Stimulated activated naive CD4-positive, alpha-beta T cell treated with Interleukin-2 at 50 U/mL for 16 hours (primary cell): ENCODE measurements around the gene IL12RB2.
"Not testable (repeated sequence)": the region's sequence is repeated elsewhere in the genome, so short reads cannot be mapped to it uniquely, and the experiment has no call there.

Experiments used
- DNase-seq: peaks from one replicate; lab custom pipeline; 2025; lab: John Stamatoyannopoulos, UW

IL12RB2 gene

DNA sequence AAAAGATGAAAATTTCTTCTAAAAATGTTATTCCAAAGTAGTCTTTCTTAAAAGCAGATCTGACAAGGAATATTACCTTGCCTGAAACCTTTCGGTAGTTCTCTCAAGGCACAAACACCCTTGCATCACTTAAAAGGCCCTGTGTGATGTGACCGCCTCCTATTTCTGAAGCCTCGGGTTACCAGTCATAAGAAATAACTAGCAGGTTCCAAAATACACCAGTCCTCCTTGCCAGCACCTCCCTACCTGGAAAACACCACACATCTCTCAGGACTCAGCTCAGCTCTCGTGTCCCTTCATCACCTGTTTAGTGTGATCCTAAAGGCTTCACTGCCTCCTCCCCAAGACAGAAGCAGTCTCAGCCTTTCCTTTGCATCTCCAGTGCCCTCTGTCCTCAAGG is 86.9 kb downstream of the IL12RB2 start:
- DNase-seq: no peak

DNA sequence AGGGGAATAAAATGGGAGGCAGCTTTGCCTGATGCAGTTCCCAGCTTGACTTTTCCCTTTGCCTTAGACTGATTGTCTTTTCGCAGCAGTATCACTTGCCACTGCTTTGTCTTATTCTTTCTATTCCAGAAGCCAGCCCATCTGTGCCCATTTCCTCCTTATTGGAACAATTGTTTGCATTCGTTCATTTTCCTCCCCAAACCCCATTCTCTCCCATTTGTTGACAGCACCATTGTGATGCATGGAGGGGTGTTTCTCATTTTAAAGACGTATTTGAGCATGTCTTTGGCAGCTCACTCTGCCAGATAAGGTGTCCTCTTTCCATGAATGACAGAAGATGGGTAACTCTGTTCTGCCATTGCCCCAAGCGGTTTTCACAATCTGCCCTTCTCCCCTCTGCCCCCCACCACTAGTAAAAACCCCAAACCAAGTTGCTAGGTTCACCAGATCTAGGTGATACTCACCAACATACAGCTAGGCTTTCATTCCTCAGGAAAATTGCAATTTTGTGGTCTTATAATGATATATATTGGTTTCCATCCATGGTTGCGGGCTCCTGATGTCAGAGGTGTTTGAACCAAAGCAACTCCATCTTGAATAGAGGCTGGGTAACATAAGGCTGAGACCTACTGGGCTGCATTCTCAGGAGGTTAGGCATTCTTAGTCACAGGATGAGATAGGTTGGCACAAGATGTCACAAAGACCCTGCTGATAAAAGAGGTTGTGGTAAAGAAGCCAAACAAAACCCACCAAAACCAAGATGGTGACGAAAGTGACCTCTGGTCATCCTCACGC is 91.7 kb downstream of the IL12RB2 start:
- no peak for DNase-seq

DNA sequence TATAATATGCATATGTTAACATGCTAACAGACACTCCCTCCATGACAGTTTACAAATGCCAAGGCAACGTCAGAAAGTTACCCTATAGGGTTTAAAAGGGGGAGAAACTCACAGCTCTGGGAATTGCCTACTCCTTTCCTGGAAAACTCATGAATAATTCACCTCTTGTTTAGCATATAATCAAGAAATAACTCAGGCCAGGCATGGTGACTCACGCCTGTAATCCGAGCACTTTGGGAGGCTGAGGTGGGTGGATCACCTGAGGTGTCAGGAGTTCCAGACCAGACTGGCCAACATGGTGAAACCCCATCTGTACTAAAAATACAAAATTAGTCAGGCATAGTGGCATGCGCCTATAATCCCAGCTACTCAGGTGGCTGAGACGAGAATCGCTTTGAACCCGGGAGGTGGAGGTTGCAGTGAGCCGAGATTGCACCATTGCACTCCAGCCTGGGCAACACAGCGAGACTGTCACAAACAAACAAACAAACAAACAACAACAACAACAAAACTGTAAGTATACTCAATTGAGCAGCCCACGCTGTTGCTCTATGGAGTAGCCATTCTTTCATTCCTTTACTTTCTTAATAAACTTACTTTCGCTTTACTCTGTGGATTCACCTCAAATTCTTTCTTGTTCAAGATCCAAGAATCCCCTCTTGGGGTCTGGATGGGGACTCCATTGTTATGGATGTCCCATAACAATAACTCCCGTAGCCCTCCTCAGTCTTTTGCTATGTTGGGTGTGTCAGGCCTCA is 92.5 kb downstream of the IL12RB2 start:
- peak; percentile 54 for DNase-seq

DNA sequence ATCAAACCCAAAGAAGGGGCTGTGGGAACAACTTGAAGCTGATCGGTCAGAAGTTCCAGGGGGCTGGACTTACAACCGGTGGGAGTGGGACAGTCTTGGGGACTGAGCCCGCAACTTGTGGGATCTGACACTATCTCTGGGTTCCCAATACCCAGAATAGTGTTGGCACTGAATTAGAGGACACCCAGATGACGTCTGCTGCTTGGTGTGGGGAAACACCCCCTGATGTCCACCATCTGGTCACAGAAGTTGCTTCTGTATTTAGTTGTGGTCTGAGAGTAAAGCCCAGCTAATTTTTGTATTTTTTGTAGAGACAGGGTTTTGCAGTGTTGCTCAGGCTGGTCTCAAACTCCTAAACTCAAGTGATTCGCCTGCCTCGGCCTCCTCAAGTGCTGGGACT is 93.8 kb downstream of the IL12RB2 start:
- no peak for DNase-seq

DNA sequence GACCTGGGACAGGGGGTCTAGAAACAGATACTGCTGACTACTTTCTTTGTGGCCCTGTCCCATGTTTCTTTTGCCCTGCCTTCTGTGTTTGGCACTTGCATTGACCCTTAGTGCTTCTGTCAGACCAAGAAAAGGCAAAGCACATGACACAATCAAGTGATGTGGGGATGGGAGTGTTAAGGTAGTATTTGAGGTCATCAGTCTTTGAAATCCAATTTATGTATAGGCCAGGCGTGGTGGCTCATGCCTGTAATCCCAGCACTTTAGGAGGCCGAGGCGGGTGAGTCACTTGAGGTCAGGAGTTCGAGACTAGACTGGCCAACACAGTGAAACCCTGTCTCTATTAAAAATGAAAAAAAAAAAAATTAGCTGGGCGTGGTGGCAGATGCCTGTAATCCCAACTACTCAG is 96.5 kb downstream of the IL12RB2 start:
- DNase-seq: no peak

DNA sequence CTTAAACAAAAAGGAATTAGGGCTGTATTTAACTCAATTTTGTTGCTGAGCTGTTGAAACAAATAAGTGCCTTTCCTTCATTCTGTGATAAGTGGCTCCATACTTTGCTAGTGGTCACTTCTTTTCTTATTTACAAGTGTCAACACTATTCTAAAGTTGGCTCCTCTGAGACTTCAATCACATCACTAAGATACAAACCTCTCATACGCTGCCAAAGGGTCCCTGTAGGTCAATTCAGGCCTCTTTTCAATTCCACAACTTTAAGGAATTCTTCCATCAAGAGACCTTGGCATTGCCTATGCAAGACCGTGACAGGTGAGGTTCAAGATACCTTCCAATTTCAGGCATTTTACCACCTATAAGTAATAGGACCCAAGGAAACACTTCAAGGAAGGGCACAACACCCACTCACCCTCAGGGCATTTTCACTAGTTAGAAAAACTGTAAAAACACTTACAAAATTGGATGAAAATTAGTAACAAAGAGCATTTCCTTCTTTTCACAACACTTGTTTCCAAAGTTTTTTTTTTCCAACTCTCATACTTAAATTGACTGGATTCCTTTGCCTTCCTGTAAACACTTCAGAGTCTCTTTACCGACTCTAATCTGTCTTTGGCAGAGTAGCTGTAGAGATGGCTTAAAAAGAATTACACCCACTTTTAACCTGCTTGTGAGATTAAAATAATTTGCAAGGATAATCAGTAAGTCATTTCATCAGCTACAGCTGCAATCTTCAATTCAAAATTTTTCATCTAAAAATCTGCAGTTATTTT is 98.0 kb downstream of the IL12RB2 start:
- no peak for DNase-seq

DNA sequence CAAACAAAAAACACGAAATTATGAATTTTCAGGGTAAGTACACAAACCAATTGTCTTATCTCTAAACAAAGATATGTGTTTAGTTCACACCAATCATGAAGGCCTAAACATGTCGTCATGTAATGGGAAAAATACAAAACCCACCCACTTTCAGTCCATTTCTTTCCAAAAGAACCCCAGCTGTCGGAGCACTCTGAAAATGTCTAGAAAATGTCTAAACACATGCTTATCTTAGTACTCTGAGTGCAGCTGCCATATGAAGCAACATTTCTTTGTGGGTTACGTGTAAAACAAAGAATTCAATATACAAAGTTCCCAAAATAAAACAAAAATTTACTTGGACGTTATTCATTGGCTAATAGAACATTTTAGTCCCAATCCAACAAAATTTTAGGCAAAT is 99.8 kb downstream of the IL12RB2 start:
- no peak for DNase-seq

DNA sequence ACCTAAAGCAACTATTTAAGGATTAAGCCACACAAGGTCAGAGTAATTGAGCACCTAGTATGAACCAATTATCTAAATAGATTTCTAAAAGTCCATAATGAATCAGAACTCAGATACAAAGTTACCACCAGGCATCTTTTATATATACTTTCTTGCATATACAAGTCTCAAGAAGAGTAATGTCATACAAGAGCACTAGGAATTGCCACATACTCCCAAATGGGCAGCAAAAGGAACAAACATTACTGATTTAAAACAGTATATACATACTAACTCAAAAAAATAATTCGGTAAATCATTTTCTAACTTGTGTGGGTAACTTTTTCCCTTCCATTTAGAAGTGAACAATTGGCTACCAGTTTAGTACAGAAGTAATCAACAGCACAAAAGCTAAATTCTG is 100.5 kb downstream of the IL12RB2 start:
- DNase-seq: no peak

DNA sequence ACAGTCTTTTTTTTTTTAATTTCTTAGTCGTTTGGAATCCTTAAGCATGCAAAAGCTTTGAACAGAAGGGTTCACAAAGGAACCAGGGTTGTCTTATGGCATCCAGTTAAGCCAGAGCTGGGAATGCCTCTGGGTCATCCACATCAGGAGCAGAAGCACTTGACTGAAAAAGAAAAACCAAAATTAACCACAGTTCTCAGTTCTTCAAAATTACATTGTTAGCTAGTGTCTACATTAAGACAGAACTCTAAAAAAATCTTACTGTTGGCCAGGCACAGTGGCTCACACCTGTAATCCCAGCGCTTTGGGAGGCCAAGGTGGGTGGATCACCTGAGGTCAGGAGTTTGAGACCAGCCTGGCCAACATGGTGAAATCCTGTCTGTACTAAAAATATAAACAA is 105.4 kb downstream of the IL12RB2 start:
- DNase-seq: not testable (repeated sequence)

DNA sequence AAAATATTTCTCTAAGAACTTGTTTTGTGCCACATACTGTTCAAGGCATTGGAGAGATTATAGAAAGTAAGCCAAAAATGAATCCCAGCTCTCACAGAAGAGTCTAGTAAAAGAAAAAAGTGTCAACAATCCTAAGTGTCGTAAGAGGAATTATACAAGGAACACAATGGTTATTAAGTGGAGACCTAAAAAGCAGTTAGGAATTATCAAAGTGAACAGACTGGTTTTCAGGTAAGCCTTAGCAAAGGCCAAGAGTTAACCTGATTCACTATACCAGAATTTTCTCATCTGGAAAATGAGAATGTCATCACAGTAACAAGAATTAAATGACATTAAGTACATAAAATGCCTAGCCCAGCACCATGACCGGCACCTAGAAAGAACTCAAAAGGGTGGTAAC is 106.9 kb downstream of the IL12RB2 start:
- DNase-seq: no peak

DNA sequence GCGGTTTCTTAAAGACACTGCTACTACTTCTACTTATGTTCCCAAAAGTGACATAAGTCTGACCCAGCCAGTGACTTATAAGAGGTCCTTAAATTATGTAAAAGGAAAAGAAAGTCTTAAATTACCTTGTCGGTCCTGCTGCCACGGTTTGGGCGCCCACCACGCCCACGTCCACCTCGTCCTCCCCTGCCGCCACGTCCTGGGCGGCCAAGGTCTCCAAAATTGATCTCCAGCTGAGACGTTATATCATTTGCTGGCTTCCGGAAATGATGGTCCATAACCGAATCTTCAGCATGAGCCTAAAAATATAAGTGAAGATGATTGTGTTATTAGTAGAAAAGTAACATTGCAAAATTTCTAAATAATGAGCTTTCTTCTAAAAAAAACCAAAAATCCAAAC is 107.4 kb downstream of the IL12RB2 start:
- DNase-seq: no peak

DNA sequence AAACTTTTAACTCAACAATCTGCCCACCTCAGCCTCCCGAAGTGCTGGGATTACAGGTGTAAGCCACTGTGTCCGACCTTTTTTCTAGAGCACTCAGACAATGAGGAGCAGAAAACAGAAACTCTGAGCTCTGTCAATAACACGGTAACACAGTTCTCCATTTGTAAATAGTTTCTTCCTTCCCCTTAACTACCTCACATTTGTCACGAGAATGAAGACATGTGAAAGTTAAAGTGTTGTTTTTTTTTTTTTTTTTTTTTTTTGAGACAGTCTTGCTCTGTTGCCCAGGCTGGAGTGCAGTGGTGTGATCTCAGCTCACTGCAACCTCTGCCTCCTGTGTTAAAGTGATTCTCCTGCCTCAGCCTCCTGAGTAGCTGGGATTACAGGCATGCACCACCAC is 110.1 kb downstream of the IL12RB2 start:
- DNase-seq: not testable (repeated sequence)

DNA sequence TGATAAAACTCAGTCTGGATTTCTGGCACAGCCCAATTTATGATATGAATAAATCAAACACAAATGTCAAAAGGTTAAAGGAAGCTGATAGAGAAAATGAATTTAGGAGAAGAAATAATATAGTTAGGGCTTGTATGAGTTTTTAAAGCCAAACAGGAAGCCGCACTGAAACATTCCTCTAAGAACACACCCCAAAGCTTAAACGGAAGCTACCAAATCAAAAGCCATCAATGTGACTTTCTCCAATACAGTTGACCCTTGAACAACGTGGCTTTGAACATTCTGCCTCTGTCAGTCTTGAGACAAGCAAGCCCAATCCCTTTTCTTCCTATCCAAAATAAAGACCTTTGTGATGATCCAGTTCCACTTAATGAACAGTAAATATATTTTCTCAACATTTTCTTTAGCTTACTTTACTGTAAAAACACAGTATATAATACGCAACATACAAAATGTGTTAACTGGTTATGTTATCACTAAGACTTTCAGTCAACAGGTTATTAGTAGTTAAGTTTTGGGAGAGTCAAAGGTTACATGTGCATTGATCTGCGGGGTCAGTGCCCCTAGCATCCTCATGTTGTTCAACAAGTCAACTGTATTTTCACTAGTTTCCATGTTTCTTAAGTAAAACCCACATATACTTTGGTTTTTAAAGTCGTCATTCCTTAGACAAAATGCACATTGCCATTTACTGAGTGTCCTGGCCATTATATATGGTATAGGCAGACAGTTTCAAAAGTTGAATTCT is 111.3 kb downstream of the IL12RB2 start:
- no peak for DNase-seq

DNA sequence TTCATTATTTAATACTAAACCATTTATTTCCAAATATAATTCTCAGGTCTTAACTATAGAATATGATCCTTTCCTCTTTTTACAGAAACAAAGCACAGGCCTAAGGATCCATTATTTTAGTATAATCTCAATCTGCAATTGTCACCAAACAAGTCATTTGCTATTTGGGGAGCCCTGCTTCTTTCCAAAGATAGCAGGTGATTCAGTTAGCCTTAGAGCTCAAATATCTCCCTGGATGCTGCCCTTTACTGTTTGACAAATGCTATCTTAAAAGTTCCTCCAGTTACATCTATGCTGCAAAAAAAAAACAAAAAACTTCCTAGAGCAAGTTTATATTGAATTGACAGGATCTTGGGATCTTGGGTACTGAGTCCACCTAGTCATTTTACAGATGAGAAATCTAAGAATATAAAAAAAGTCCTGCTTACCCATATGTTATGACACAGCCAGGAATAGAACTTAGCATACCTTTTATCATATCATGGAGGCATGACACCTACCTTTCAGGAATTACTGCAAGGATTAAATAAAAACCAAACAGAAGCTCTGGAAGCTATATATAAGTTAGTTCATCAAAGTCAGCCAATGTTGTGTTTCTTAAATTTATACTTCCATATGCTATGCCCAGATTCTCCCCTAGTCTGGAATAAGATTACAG is 113.3 kb downstream of the IL12RB2 start:
- DNase-seq: no peak

DNA sequence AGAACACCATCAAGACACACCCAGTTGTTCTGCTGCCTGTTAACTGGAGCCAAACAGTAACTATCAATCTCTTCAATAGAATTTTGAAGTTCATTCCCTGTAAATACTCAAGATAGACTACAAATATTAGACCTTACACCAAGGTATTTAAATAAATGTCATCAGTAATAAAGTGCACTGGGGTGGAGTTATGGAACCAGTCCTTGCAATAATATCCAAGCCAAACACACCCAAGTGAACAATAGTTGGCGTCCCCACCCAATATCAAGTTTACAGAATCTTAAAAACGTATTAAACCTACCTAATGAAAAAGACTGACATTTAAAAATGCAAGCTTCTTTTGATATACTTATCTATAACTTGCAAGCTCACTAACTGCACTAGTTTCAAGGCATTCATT is 119.8 kb downstream of the IL12RB2 start:
- DNase-seq: no peak

DNA sequence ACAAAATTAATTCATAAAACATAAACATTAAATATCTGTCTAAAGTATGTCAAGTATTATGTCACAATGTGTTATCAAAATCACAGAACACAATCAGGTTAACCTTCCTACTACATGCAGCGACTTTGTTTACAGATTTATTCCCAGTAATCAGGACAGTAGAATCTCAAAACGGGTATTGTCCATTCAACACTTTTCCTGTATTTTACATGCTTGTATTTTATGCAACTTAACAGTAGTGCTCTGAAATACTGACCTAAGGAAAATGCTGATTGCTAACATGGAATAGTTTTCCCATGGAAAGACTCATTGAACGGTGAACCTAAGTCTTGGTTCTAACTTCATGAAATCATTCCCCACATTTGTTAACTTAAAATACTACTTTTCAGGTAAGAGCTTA is 120.3 kb downstream of the IL12RB2 start:
- no peak for DNase-seq

DNA sequence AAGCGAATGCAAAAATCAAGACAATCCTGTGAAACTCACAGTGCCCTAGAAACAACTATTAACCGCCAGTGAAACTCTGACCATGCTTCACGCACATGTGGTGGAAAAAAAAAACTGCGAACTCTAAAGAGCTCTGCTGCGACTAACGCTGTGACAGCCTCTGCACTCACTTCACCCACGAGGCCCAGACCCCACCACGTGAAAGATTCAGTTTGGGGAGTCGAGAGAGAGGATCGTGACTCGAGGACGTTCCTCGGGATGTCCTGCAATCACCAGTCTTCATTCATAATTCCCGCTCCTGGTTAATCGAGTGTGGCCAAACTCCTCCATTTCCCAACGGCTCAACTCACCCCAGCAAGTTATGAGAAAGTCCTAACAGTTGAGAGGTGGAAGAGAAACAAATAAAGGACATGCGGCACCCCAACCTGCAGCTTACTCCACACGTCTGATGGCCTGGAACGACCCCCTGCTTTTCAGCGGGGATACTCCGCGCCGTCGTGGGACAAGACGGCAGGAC is 121.4 kb downstream of the IL12RB2 start:
- DNase-seq: peak; percentile 61

DNA sequence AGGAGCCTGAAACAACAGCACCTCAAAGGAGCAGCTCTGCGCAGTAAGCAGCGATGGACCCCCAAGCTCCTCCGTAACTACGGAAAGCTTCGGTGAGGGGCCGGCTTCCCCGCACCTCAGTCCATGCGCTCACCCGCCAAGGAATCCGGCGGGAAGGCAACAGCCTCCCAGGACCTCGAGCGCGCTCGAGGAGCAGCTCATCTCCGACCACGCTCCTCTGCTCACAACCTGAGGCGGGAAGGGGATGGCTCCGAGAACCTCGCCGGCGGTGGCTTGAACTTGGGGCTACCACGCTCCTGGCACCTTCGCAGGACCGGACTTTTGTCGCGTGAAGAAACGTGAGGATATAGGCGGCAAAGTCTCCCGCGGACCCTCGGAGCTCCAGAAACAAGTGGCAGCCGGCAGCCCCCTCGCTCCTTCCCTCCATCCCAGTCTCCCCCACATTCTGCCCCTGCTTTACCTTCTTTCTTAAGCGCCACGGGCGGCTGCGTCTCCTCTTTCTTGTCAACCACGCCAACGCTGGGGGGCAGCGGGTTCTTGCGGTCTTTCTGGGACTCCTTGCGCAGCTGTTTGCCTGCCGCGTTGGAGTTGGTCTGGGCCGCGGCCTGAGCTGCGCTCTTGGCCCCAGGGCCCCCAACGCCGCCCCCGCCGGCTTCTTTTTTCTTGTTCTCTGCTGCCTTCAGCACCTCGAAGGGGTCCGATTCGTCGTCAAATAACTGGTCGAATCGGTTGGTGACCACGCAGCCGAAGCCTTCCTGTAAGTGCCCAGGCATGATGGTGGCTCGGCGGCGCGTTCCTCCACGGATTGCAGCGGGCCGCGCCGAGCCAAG is 122.1 kb downstream of the IL12RB2 start:
- DNase-seq: peak; percentile 36

DNA sequence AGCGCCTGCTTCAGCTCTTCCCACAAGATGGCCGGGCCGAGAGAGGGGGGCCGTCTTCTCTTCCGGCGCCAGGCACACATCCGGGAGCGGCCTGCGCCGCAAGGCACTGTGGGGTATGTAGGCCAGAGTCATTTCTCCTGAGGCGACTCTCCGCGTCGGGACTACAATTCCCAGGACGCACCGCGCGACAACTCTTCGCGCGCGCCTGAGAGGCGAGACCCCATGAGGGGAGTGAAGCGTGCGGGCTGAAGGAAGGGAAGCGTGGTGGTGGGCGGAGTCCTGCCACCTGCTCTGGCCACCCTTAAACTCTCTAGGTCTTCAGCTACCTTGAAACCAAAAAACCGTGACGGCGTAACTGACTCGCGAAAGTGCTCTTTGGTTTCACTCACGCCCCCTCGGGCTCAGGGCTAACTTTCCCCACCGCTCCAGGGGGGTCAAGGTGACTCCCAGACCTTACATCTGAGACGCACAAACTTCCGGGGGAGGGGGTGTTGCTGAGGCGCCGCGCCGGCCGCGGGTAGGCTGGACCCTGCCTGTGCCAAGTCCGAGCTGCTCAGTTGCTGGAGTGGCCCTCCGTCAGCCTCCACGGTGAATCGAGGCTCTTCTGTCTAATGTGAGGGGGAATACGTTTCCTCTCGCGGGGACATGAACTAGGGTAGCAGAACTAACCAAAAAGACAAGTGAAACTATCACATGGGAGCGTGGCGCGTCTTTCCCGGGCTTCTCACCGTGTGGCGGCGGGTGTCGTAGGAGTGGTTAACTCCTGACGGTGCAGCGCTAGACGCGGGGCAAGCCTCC is 122.9 kb downstream of the IL12RB2 start, which contains the start of gene SERBP1:
Gene SERBP1 (minus strand): TSS at position 45 of the 798 bp plus-strand sequence. CDS start 102 bp downstream, outside the sequence.
- peak; percentile 96 for DNase-seq
